ENCODE data around the gene MOGAT1. TPM values are rescaled to one million over a fixed set of nuclear protein-coding genes. Genes with fewer than 3 reads are reported as not detected.
A peak's percentile ranks its signal among the peaks of the same experiment; 100 is the strongest.

Gene MOGAT1
- total and polyA plus RNA-seq, 2 of the 13 experiments (the other 11 are each of a cell fraction or from before 2014, with no cell fraction given), result 0.98 to 4.3 TPM

DNA sequence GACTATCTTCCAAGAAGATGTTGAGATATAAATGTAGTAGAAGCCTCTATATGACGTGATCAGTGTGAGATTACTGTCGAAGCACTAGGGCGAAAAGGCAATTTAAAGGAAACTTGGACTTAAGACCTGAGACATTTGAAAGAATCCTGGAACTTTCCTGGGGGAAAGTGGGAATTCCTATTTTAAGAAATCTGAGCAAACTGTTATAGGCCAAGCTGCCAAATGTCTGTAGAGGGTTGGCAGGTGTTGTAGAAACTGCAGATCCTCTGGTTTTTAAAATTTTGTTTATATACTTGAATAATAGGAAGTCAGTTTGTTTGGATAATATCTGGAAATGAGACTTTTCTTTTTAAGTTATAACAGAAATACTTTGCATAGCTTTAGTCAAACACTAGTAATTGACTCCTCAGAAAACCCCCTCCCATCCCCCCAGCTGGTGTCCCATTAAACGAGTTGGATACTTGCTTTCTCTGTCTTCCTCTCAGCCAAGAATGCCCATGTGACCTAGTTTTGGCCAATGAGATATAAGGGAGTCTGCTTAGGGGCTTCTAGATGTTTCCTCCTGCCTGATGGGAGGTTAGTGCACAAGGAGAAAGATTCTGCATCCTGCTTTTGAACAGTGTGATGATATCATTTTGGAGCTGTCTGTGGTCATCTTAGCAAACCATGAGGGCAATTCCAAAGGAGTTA is 61.2 kb downstream of the MOGAT1 start:
- POLR2A ChIA-PET, result interaction anchor here (0.6 to 2.3 kb wide), 2 partner anchors 25 to 112 kb away, joined by 3 to 8 read pairs; no protein-coding TSS in a partner anchor
- in situ Hi-C loops (cut with HindIII; ENCODE audit: extremely low pct_ligation_motif_present, low pct_unique_long_range_greater_than_20kb), result no loop called here
- FAIRE-seq (no peak), ATAC-seq (no peak), DNase-seq (ENCODE audit: low spot score) (no peak)
- Histone ChIP-seq H3K27me3 (ENCODE audit: control insufficient read depth in 1 of 2, insufficient read depth in 2 of 2, low read length in 2 of 2) (no peaks in the 10 kb centered on the region), H3K4me3 (replicated peaks in 1 of 3; ENCODE audit: insufficient read depth in 1 of 3, low read depth in 2 of 3, low read length in 3 of 3) (peak overlapping the region in 1 of 3 experiments; percentile 44; a peak in 1 of 6 replicates), H3K36me3 (replicated peaks in 1 of 2; ENCODE audit: control insufficient read depth in 1 of 2, insufficient read depth in 2 of 2, low read length in 2 of 2) (no peaks in the 10 kb centered on the region), H3K27ac (ENCODE audit: extremely low read length, insufficient read depth, low read length) (peak overlapping the region; percentile 87), H3K9me3 (ENCODE audit: low read length) (no peaks in the 10 kb centered on the region), H3K4me1 (ENCODE audit: insufficient read depth, low read length) (peaks cover 82% of the 10 kb centered on the region), H3K9ac (ENCODE audit: insufficient read depth, low read depth, low read length) (peak overlapping the region; percentile 69), H3K79me2 (ENCODE audit: insufficient read depth, low read length) (no peaks in the 10 kb centered on the region), H4K20me1 (ENCODE audit: insufficient read depth, low read length) (no peaks in the 10 kb centered on the region), H3K4me2 (ENCODE audit: low read depth, low read length) (peak overlapping the region; percentile 64), H2AFZ (ENCODE audit: low read length) (no peak overlapping the region)
- CTCF ChIA-PET (ENCODE audit: low intra/inter-chr PET ratio, low total read pairs), result no interaction called here
- TF ChIP-seq ZNF609 (CRISPR knock-in tag; IDR thresholded peaks at IDR 0.05; ENCODE audit: borderline replicate concordance) (no peak), NFYB (CRISPR knock-in tag; IDR thresholded peaks at IDR 0.05) (peak; percentile 56), ZNF275 (CRISPR knock-in tag; IDR thresholded peaks at IDR 0.05; ENCODE audit: borderline replicate concordance) (peak; percentile 6; the same call in 1 of the 2 replicates), BRD4 (CRISPR knock-in tag; IDR thresholded peaks at IDR 0.05) (no peak), HNRNPLL (IDR thresholded peaks at IDR 0.05; ENCODE audit: low read depth, low read length, poor library complexity, severe bottlenecking) (no peak), HNRNPK (IDR thresholded peaks at IDR 0.05; ENCODE audit: low read depth, low read length, poor library complexity, severe bottlenecking) (peak; percentile 32), XBP1 (CRISPR knock-in tag; IDR thresholded peaks at IDR 0.05) (no peak), ZNF615 (CRISPR knock-in tag; IDR thresholded peaks at IDR 0.05; ENCODE audit: borderline replicate concordance) (0 out of 2 replicates have a peak, but pooled peaks have one; percentile 49), USF2 (IDR thresholded peaks at IDR 0.05; ENCODE audit: low read depth, low read length) (no peak), USF2 (CRISPR knock-in tag; IDR thresholded peaks at IDR 0.05; ENCODE audit: borderline replicate concordance) (peak; percentile 42; the same call in 1 of the 2 replicates), ZNF83 (CRISPR knock-in tag; IDR thresholded peaks at IDR 0.05; ENCODE audit: borderline replicate concordance) (no peak), NCOA2 (CRISPR knock-in tag; IDR thresholded peaks at IDR 0.05) (no peak)
- TF ChIP-seq, protein P1, sequence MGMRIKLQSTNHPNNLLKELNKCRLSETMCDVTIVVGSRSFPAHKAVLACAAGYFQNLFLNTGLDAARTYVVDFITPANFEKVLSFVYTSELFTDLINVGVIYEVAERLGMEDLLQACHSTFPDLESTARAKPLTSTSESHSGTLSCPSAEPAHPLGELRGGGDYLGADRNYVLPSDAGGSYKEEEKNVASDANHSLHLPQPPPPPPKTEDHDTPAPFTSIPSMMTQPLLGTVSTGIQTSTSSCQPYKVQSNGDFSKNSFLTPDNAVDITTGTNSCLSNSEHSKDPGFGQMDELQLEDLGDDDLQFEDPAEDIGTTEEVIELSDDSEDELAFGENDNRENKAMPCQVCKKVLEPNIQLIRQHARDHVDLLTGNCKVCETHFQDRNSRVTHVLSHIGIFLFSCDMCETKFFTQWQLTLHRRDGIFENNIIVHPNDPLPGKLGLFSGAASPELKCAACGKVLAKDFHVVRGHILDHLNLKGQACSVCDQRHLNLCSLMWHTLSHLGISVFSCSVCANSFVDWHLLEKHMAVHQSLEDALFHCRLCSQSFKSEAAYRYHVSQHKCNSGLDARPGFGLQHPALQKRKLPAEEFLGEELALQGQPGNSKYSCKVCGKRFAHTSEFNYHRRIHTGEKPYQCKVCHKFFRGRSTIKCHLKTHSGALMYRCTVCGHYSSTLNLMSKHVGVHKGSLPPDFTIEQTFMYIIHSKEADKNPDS (CRISPR knock-in tag; IDR thresholded peaks at IDR 0.05), result no peak
- no TSS peak for BruUV-seq (replicated peaks)
- intact Hi-C loops (cut with micrococcal nuclease; ENCODE audit: unreplicated experiment), result no loop called here
- WGBS (ENCODE audit: low lambda C conversion rate), result 79% methylated on average over 4 of the region's 4 CpGs

All from HepG2 (cell line).